Mammary epithelial cell (primary cell): ENCODE data around the gene CALCR.

Source experiments
- CTCF ChIP-seq, 2 donors: IDR thresholded peaks in 1 of 2; conservative IDR thresholded peaks in 1 of 2; 2 replicates each; pipeline ENCODE4 v1.5.1; 2011 to 2012; ENCODE audit warnings: inconsistent platforms in 2 of 2, low read length in 2 of 2, mild to moderate bottlenecking in 2 of 2, control low read depth in 1 of 2, low read depth in 1 of 2; ENCODE audit not compliant: insufficient read depth in 1 of 2; ENCODE audit errors: extremely low read depth in 1 of 2
- EZH2 ChIP-seq: IDR thresholded peaks from 2 replicates; pipeline ENCODE4 v1.6.1; 2012; ENCODE audit warnings: low read length, inconsistent platforms, borderline replicate concordance

GRCh38 chr7:93547716-93548115 lies 26.8 kb downstream of the CALCR start:
- no peak for TF ChIP-seq CTCF (conservative IDR thresholded peaks at IDR 0.05 in 1 of 2, IDR thresholded peaks at IDR 0.05 in 1 of 2; ENCODE audit: extremely low read depth in 1 of 2, insufficient read depth in 1 of 2, low read depth in 1 of 2, low read length in 2 of 2)
- TF ChIP-seq EZH2 = no peak
